Spinal cord (tissue), 10 donors: Measurements from ENCODE around the gene ZC3H8. TPM values are rescaled to one million over a fixed set of nuclear protein-coding genes. Genes with fewer than 3 reads are reported as not detected.

Experiments used
- DNase-seq, 6 donors: peaks; one replicate each; pipeline versions ENCODE4 v3.0.0 to v3.0.0-alpha.2; 2013 to 2015; ENCODE audit warnings: low spot score in 6 of 6, low read depth in 4 of 6
- H3K27ac ChIP-seq: one replicate; pipeline ENCODE4 v1.5.1; 2013; ENCODE audit warnings: low read depth, low read length, control low read depth
- H3K27me3 ChIP-seq: one replicate; pipeline ENCODE4 v1.6.1; 2013; ENCODE audit warnings: low read length; ENCODE audit not compliant: control insufficient read depth, insufficient read depth
- H3K36me3 ChIP-seq: one replicate; pipeline ENCODE4 v1.6.1; 2013; ENCODE audit warnings: low read length; ENCODE audit not compliant: control insufficient read depth, insufficient read depth
- H3K4me1 ChIP-seq: one replicate; pipeline ENCODE4 v1.6.1; 2013; ENCODE audit warnings: low read length; ENCODE audit not compliant: control insufficient read depth, insufficient read depth
- H3K4me3 ChIP-seq: one replicate; pipeline ENCODE4 v1.5.1; 2013; ENCODE audit warnings: low read depth, low read length, control low read depth
- H3K9me3 ChIP-seq: one replicate; pipeline ENCODE4 v1.6.1; 2013; ENCODE audit warnings: low read length; ENCODE audit not compliant: control insufficient read depth, insufficient read depth
- WGBS: methylation state at CpG from one replicate; pipeline ENCODE4 v1.1.5; 2013; ENCODE audit warnings: missing lambda C conversion rate; ENCODE audit not compliant: insufficient coverage; 5-methylcytosine and 5-hydroxymethylcytosine counted together
- polyA plus RNA-seq, 2 donors: library from polyadenylated mRNA; unstranded; fragments of 120-200 nt; gene quantifications; one replicate each; pipeline ENCODE4 v1.2.1, GENCODE V29; 2013; ENCODE audit not compliant: insufficient read length in 2 of 2
- total RNA-seq, 2 donors: library from RNA; depleted of rRNA in 1 of 2; stranded (reverse); fragments of 120-200 nt in 1 of 2; fragments of >200 nt in 1 of 2; gene quantifications; one replicate each; pipeline versions ENCODE4 v1.2.3 to v1.2.4, GENCODE V29; 2013 to 2014
- donor health status: healthy.

ZC3H8 gene
- total and polyA plus RNA-seq, 4 donors, result 14.3 to 22.7 (median 17.7) TPM

DNA sequence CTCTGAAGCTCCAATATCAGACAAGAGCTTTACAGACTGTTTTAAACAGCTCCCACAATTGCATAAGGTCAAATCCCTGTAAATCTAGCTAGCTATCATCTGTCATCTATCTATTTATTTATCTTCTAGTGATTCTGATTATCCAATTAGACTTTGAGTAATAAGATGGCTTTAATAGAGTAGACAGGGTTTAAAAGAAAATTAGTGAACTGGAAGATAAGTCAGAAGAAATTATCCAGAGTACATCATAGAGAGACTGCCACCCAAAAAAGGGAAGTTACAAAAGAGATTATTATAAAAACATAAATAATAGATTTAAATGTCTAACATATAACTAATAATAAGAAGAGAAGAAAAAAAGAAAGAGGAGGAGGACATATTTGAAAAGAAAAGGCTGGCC lies 8.0 kb upstream of the ZC3H8 start:
- H3K4me3 ChIP-seq, result no peak overlapping the region
- H3K36me3 ChIP-seq, result no peaks in the 10 kb centered on the region
- H3K27ac ChIP-seq, result no peak overlapping the region
- no peaks in the 10 kb centered on the region for H3K9me3 ChIP-seq
- DNase-seq, result no peak
- no peaks in the 10 kb centered on the region for H3K4me1 ChIP-seq
- no peaks in the 10 kb centered on the region for H3K27me3 ChIP-seq

DNA sequence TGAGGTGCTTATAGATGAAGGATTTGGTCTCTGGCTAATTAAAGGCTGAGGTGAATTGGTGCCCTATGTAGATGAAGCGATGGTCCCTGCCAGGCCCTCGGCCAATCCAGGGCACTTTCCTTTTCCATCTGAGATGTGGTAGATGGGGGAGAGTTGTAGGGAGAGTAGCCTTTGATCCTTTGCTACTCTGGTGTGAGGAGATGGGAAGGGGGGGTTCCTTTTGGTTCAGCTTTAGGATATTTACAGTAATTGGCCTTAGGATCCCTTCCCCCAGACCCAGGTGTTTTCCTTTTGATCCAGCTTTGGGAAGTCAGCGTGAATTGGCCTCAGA lies 5.4 kb upstream of the ZC3H8 start:
- Histone ChIP-seq H3K4me1 (peaks cover 2% of the 10 kb centered on the region), H3K36me3 (no peaks in the 10 kb centered on the region), H3K27ac (no peak overlapping the region), H3K4me3 (no peak overlapping the region), H3K9me3 (no peaks in the 10 kb centered on the region), H3K27me3 (no peaks in the 10 kb centered on the region)
- 100% methylated on average over 3 of the region's 3 CpGs for WGBS
- no peak for DNase-seq

- Histone ChIP-seq H3K4me1 (peaks cover 5% of the 10 kb centered on the region), H3K27me3 (no peaks in the 10 kb centered on the region), H3K9me3 (no peaks in the 10 kb centered on the region), H3K4me3 (no peak overlapping the region), H3K27ac (no peak overlapping the region), H3K36me3 (no peaks in the 10 kb centered on the region)
- 26% methylated on average over 13 of the region's 15 CpGs for WGBS
- peak; percentile 48 to 91 (median 56) for DNase-seq
Observed at GRCh38 chr2:112259509-112260294, 4.9 kb upstream of the ZC3H8 start.

- H3K36me3 ChIP-seq, result no peaks in the 10 kb centered on the region
- H3K4me3 ChIP-seq, result no peak overlapping the region
- DNase-seq, result no peak
- no peaks in the 10 kb centered on the region for H3K9me3 ChIP-seq
- no peak overlapping the region for H3K27ac ChIP-seq
- H3K27me3 ChIP-seq, result no peaks in the 10 kb centered on the region
- peaks cover 5% of the 10 kb centered on the region for H3K4me1 ChIP-seq
- 70% methylated on average over 4 of the region's 4 CpGs for WGBS
Observed at GRCh38 chr2:112257575-112257974, 2.7 kb upstream of the ZC3H8 start.

DNA sequence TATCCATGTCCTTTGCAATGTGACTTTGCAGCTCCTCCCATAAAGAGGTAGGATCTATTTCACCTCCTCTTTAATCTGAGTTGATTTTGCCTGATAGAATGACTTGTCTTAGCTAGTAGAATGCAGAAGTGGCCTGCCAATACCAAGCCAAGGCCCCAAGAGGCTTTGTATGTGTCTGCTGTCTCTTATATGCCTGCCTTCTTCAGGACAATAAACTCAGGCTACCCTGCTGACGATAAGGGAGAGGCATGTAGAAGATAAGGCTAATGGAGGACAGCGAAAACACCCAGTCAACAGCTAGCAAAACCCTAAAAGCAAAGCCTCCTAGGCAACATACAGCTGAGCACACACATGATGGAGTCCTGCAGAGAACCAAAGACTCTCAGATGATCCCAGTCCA lies 1.8 kb upstream of the ZC3H8 start:
- H3K27me3 ChIP-seq, result no peaks in the 10 kb centered on the region
- H3K9me3 ChIP-seq, result no peaks in the 10 kb centered on the region
- H3K27ac ChIP-seq, result no peak overlapping the region
- no peaks in the 10 kb centered on the region for H3K36me3 ChIP-seq
- DNase-seq, result no peak
- no peak overlapping the region for H3K4me3 ChIP-seq
- WGBS, result no CpG with 5 or more reads among the region's 2 CpGs
- H3K4me1 ChIP-seq, result peaks cover 5% of the 10 kb centered on the region

DNA sequence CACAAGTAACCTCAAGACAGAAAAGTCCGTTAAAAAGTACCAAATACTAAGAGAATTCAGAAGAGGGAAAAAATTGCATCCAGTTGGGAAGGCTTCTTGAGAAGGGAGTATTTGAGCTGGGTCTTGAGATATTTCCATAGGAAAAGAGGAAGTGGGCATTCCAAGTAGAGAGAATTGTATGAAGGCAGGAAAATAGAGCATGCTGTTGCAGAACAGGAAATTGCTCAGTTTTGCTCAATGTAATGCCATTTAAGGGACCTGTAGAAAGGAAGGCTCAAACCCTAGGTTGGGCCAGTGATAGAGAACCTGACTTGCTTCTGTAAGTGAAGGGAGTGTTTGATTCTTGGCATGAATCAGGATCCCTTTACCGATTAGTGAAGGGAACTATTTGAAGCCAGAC lies 1.0 kb upstream of the ZC3H8 start:
- Histone ChIP-seq H3K4me1 (peaks cover 5% of the 10 kb centered on the region), H3K27me3 (no peaks in the 10 kb centered on the region), H3K9me3 (no peaks in the 10 kb centered on the region), H3K4me3 (no peak overlapping the region), H3K36me3 (no peaks in the 10 kb centered on the region), H3K27ac (no peak overlapping the region)
- no CpG with 5 or more reads among the region's 2 CpGs for WGBS
- no peak for DNase-seq

- Histone ChIP-seq H3K36me3 (peaks cover 6% of the 10 kb centered on the region), H3K27me3 (no peaks in the 10 kb centered on the region), H3K27ac (no peak overlapping the region), H3K4me1 (peaks cover 5% of the 10 kb centered on the region), H3K9me3 (no peaks in the 10 kb centered on the region), H3K4me3 (no peak overlapping the region)
- DNase-seq, result no peak
- WGBS, result 90% methylated on average over 2 of the region's 5 CpGs
Observed at GRCh38 chr2:112253261-112253815, 1.5 kb downstream of the ZC3H8 start.

GRCh38 chr2:112251271-112251670 lies 3.6 kb downstream of the ZC3H8 start:
- peaks cover 5% of the 10 kb centered on the region for H3K4me1 ChIP-seq
- H3K27me3 ChIP-seq, result no peaks in the 10 kb centered on the region
- peaks cover 17% of the 10 kb centered on the region for H3K36me3 ChIP-seq
- no peak overlapping the region for H3K27ac ChIP-seq
- 67% methylated on average over 1 of the region's 3 CpGs for WGBS
- peaks cover 1% of the 10 kb centered on the region for H3K9me3 ChIP-seq
- no peak overlapping the region for H3K4me3 ChIP-seq
- no peak for DNase-seq

DNA sequence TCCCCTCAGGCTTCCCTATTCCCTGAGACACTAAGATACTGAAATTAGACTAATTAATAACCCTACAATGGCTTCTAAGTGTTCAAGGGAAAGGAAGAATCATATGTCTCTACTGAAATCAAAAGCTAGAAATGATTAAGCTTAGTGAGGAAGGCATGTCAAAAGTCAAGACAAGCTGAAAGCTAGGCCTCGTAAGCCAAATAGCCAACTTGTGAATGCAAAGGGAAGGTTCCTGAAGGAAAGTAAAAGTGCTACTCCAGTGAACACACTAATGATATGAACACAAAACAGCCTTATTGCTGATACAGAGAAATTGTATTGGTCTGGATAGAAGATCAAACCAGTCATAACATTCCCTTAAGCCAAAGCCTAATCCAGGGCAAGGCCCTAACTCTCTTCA lies 10.0 kb downstream of the ZC3H8 start:
- WGBS, result no CpG with 5 or more reads among the region's 1 CpG
- no peaks in the 10 kb centered on the region for H3K27me3 ChIP-seq
- H3K4me3 ChIP-seq, result no peak overlapping the region
- peaks cover 1% of the 10 kb centered on the region for H3K9me3 ChIP-seq
- H3K36me3 ChIP-seq, result peaks cover 20% of the 10 kb centered on the region
- H3K27ac ChIP-seq, result no peak overlapping the region
- H3K4me1 ChIP-seq, result no peaks in the 10 kb centered on the region
- no peak for DNase-seq

DNA sequence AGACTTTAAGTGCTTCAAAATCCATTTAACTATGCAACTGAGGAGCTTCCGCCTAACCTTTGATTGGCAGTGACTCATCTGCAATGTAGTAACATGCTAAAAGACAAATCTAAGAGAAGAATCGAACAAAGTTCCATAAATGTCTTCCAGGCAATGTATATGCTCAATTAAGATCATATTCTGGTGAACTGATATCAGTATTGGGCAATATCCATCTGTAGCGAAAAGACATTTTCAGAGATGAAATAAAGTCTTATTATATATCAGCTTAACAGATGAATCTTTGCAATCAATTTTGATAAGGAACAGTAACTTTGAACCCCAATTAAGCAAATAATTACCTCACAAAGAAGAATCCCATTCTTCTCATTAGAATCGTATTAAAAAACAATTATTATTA lies 11.6 kb downstream of the ZC3H8 start:
- H3K27ac ChIP-seq, result no peak overlapping the region
- no peaks in the 10 kb centered on the region for H3K27me3 ChIP-seq
- DNase-seq, result no peak
- H3K36me3 ChIP-seq, result peaks cover 13% of the 10 kb centered on the region
- WGBS, result no CpG with 5 or more reads among the region's 4 CpGs
- H3K4me1 ChIP-seq, result no peaks in the 10 kb centered on the region
- H3K4me3 ChIP-seq, result no peak overlapping the region
- peaks cover 1% of the 10 kb centered on the region for H3K9me3 ChIP-seq
